ENCODE measurements around the gene OR13J1.
"Not testable (repeated sequence)": the region's sequence is repeated elsewhere in the genome, so short reads cannot be mapped to it uniquely, and the experiment has no call there.

DNA sequence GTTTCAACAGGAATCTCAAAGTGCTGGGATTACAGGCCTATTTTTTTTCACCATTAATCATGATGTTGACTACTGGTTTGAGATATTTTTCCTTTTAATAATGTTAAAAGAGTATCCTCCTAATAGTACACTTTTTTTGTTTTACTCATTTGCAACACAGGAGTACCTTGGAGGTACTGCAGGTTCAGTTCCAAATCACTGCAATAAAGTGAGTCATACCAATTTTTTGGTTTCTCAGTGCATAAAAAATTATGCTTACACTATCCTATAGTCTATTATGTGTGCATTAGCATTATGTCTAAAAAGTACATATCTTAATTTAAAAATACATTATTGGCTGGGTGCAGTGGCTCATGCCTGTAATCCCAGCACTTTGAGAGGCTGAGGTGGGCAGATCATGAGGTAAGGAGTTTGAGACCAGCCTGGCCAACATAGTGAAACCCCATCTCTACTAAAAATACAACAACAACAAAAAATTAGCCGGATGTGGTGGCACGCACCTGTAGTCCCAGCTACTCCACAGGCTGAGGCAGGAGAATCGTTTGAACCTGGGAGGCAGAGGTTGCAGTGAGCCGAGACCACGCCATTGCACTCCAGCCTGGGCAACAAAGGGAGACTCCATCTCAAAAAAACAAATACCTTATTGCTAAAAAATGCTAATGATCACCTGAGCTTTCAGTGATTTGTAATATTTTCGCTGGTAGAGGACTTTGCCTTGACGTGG is 27.3 kb upstream of the OR13J1 start:
- TF ChIP-seq, protein P1, sequence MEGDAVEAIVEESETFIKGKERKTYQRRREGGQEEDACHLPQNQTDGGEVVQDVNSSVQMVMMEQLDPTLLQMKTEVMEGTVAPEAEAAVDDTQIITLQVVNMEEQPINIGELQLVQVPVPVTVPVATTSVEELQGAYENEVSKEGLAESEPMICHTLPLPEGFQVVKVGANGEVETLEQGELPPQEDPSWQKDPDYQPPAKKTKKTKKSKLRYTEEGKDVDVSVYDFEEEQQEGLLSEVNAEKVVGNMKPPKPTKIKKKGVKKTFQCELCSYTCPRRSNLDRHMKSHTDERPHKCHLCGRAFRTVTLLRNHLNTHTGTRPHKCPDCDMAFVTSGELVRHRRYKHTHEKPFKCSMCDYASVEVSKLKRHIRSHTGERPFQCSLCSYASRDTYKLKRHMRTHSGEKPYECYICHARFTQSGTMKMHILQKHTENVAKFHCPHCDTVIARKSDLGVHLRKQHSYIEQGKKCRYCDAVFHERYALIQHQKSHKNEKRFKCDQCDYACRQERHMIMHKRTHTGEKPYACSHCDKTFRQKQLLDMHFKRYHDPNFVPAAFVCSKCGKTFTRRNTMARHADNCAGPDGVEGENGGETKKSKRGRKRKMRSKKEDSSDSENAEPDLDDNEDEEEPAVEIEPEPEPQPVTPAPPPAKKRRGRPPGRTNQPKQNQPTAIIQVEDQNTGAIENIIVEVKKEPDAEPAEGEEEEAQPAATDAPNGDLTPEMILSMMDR (IDR thresholded peaks at IDR 0.05), result not testable (repeated sequence)
- TF ChIP-seq POLR2A (IDR thresholded peaks at IDR 0.05); POLR2AphosphoS5 (IDR thresholded peaks at IDR 0.05; ENCODE audit: insufficient read depth in 1 of 2, low read depth in 1 of 2): not testable (repeated sequence)

Measured in vagina (tissue), 2 donors.